HepG2 (cell line): ENCODE results near the gene UBE2D3. TPM values are rescaled to one million over a fixed set of nuclear protein-coding genes. Genes with fewer than 3 reads are reported as not detected.

Experiments used
- ATF7 ChIP-seq, 2 experiments: fragments of 450-650 bp in 1 of 2; sonication (generic) in 1 of 2; formaldehyde crosslinking in 1 of 2; IDR thresholded peaks; 2 replicates each; pipeline versions ENCODE4 v1.4.0 to v1.6.1; 2016 to 2020; ENCODE audit warnings: antibody characterized with exemption in 1 of 2, mild to moderate bottlenecking in 1 of 2, missing genetic modification reagents in 1 of 2
- EEA1 ChIP-seq: sonication (generic); formaldehyde crosslinking; IDR thresholded peaks from 2 replicates; pipeline ENCODE4 v1.5.1; 2020; ENCODE audit warnings: mild to moderate bottlenecking, missing genetic modification reagents, borderline replicate concordance
- GATA4 ChIP-seq: sonication (generic); IDR thresholded peaks from 2 replicates; pipeline ENCODE4 v1.6.1; 2016; ENCODE audit warnings: antibody characterized with exemption, low read depth, borderline replicate concordance
- HBP1 ChIP-seq: IDR thresholded peaks from 2 replicates; pipeline ENCODE4 v1.6.1; 2016; ENCODE audit warnings: low read depth, control low read depth
- HDAC6 ChIP-seq: fragments of 200-600 bp; sonication (generic); IDR thresholded peaks from 2 replicates; pipeline ENCODE4 v1.7.0; 2017; ENCODE audit warnings: mild to moderate bottlenecking, antibody characterized with exemption, low read length, low read depth
- HNRNPK ChIP-seq: fragments of 200-400 bp; formaldehyde crosslinking; IDR thresholded peaks from 2 replicates; pipeline ENCODE4 v1.6.1; 2018; ENCODE audit warnings: low read length, low read depth, moderate library complexity, mild to moderate bottlenecking; ENCODE audit not compliant: poor library complexity, severe bottlenecking
- JUNB ChIP-seq: sonication (generic); formaldehyde crosslinking; IDR thresholded peaks from 2 replicates; pipeline ENCODE4 v1.8.0; 2022; ENCODE audit warnings: missing genetic modification reagents, mild to moderate bottlenecking, borderline replicate concordance
- NBN ChIP-seq: fragments of 450-650 bp; conservative IDR thresholded peaks from 2 replicates; pipeline ENCODE4 v1.6.1; 2017
- NONO ChIP-seq, 2 experiments: fragments of 450-650 bp in 1 of 2; sonication (generic) in 1 of 2; formaldehyde crosslinking in 1 of 2; IDR thresholded peaks in 1 of 2; conservative IDR thresholded peaks in 1 of 2; 2 replicates each; pipeline versions ENCODE4 v1.6.1 to v1.8.0; 2017 to 2022; ENCODE audit warnings: mild to moderate bottlenecking in 1 of 2, missing genetic modification reagents in 1 of 2, moderate library complexity in 1 of 2
- NR0B2 ChIP-seq: sonication (generic); formaldehyde crosslinking; IDR thresholded peaks from 2 replicates; pipeline ENCODE4 v1.4.0; 2020; ENCODE audit warnings: mild to moderate bottlenecking, missing genetic modification reagents
- PRDM4 ChIP-seq: sonication (generic); formaldehyde crosslinking; IDR thresholded peaks from 2 replicates; pipeline ENCODE4 v1.9.0; 2021; ENCODE audit warnings: missing genetic modification reagents, borderline replicate concordance
- RFX5 ChIP-seq: IDR thresholded peaks from 2 replicates; pipeline ENCODE4 v1.6.1; 2011; ENCODE audit warnings: low read depth, low read length, improper control_type of control experiment
- TBL1XR1 ChIP-seq: fragments of 150-350 bp; IDR thresholded peaks from 2 replicates; pipeline ENCODE4 v1.6.1; 2014; ENCODE audit warnings: borderline replicate concordance, low read length; ENCODE audit not compliant: partially characterized antibody
- ZBTB21 ChIP-seq: sonication (generic); formaldehyde crosslinking; IDR thresholded peaks from 2 replicates; pipeline ENCODE4 v1.4.0; 2020; ENCODE audit warnings: missing genetic modification reagents
- ZBTB26 ChIP-seq: IDR thresholded peaks from 2 replicates; pipeline ENCODE4 v1.6.1; 2016; ENCODE audit warnings: missing compliant biosample characterization, missing genetic modification reagents, borderline replicate concordance
- ZC3H4 ChIP-seq: sonication (generic); formaldehyde crosslinking; IDR thresholded peaks from 2 replicates; pipeline ENCODE4 v1.4.0; 2020; ENCODE audit warnings: missing genetic modification reagents, borderline replicate concordance
- ZNF205 ChIP-seq: IDR thresholded peaks from 2 replicates; pipeline ENCODE4 v1.6.1; 2018; ENCODE audit warnings: missing biosample characterization, missing genetic modification reagents
- ZNF230 ChIP-seq: sonication (generic); formaldehyde crosslinking; IDR thresholded peaks from 2 replicates; pipeline ENCODE4 v1.4.0; 2020; ENCODE audit warnings: mild to moderate bottlenecking, missing genetic modification reagents
- ZNF362 ChIP-seq: sonication (generic); formaldehyde crosslinking; IDR thresholded peaks from 2 replicates; pipeline ENCODE4 v1.4.0; 2020; ENCODE audit warnings: missing genetic modification reagents, mild to moderate bottlenecking, borderline replicate concordance
- ZNF543 ChIP-seq: sonication (generic); formaldehyde crosslinking; IDR thresholded peaks from 2 replicates; pipeline ENCODE4 v1.4.0; 2020; ENCODE audit warnings: mild to moderate bottlenecking, missing genetic modification reagents
- ZNF616 ChIP-seq: sonication (generic); formaldehyde crosslinking; IDR thresholded peaks from 2 replicates; pipeline ENCODE4 v1.5.0; 2020; ENCODE audit warnings: low read depth, mild to moderate bottlenecking, missing genetic modification reagents
- polyA plus RNA-seq, 8 experiments: library from polyadenylated mRNA; depleted of rRNA in 3 of 8; stranded (reverse) in 7 of 8; unstranded in 1 of 8; fragments of >200 nt; fragmentation: Illumina TruSeq in 4 of 8; extraction: Trizol in 4 of 8; gene quantifications; 2 replicates each; pipeline versions ENCODE4 v1.2.1 to v1.2.3, GENCODE V29; 2011 to 2016; ENCODE audit warnings: low read depth in 4 of 8, missing spikeins in 1 of 8, mixed read lengths in 1 of 8; ENCODE audit not compliant: insufficient read depth in 1 of 8
- total RNA-seq, 5 experiments: library from RNA; depleted of rRNA; stranded (reverse); fragments of >200 nt; fragmentation: Illumina TruSeq; extraction: Trizol; gene quantifications; 2 replicates each; pipeline ENCODE4 v1.2.3, GENCODE V29; 2016; ENCODE audit warnings: low read depth in 1 of 5

Gene UBE2D3
- total and polyA plus RNA-seq, 2 of the 13 experiments (the other 11 are each of a cell fraction or from before 2014, with no cell fraction given): 224 to 293 TPM

- TF ChIP-seq GATA4 (0 out of 2 replicates have a peak, but pooled peaks have one; percentile 27), NONO (IDR thresholded peaks at IDR 0.05) (no peak), NONO (CRISPR knock-in tag; conservative IDR thresholded peaks at IDR 0.05) (peak; percentile 92), ZNF616 (CRISPR knock-in tag) (peak; percentile 72; the same call in 1 of the 2 replicates), ZNF543 (peak; percentile 91), ZC3H4 (CRISPR knock-in tag) (peak; percentile 73; the same call in 1 of the 2 replicates), HDAC6 (no peak), HNRNPK (peak; percentile 12), TBL1XR1 (no peak), JUNB (CRISPR knock-in tag) (peak; percentile 80; the same call in 1 of the 2 replicates), ZNF362 (CRISPR knock-in tag) (peak; percentile 56), ZNF230 (CRISPR knock-in tag) (peak; percentile 95), ZNF205 (CRISPR knock-in tag) (peak; percentile 44), ATF7 (IDR thresholded peaks at IDR 0.05) (no peak), ATF7 (CRISPR knock-in tag; IDR thresholded peaks at IDR 0.05) (peak; percentile 88), EEA1 (0 out of 2 replicates have a peak, but pooled peaks have one; percentile 49), PRDM4 (CRISPR knock-in tag) (no peak), NBN (no peak), ZBTB21 (CRISPR knock-in tag) (no peak), HBP1 (CRISPR knock-in tag) (peak; percentile 71), ZBTB26 (peak; percentile 79), NR0B2 (peak; percentile 1), RFX5 (0 out of 2 replicates have a peak, but pooled peaks have one; percentile 12)
These were observed 41.6 kb upstream of the UBE2D3 start, which contains the start of gene CISD2 (continued) for GRCh38 chr4:102868781-102869568.
